K562 (cell line): ENCODE measurements around the gene TIMM17A. TPM values are rescaled to one million over a fixed set of nuclear protein-coding genes. Genes with fewer than 3 reads are reported as not detected.

Source experiments
- CTCF ChIP-seq, 3 experiments: IDR thresholded peaks in 2 of 3; conservative IDR thresholded peaks in 1 of 3; 2 replicates each; pipeline ENCODE4 v1.5.1; 2011 to 2012; ENCODE audit warnings: low read length in 3 of 3, mild to moderate bottlenecking in 3 of 3, control low read depth in 2 of 3, improper control_type of control experiment in 1 of 3, inconsistent platforms in 1 of 3, low read depth in 1 of 3, mixed read lengths in 1 of 3, moderate library complexity in 1 of 3; ENCODE audit not compliant: insufficient read depth in 2 of 3
- FOXM1 ChIP-seq, 2 experiments: fragments of 450-650 bp in 1 of 2; sonication (generic) in 1 of 2; formaldehyde crosslinking in 1 of 2; IDR thresholded peaks; 2 replicates each; pipeline versions ENCODE4 v1.6.1 to v1.9.0; 2017 to 2022; ENCODE audit warnings: low read depth in 2 of 2, mild to moderate bottlenecking in 2 of 2, missing genetic modification reagents in 1 of 2, moderate library complexity in 1 of 2
- HMGN3 ChIP-seq: IDR thresholded peaks from 2 replicates; pipeline ENCODE4 v1.6.1; 2011; ENCODE audit warnings: borderline replicate concordance, low read depth, mild to moderate bottlenecking, mixed read lengths, low read length; ENCODE audit not compliant: insufficient read length; ENCODE audit errors: extremely low read depth
- KDM5B ChIP-seq: fragments of 200-600 bp; sonication (generic); IDR thresholded peaks from 2 replicates; pipeline ENCODE4 v1.6.1; 2012; ENCODE audit warnings: low read depth, mild to moderate bottlenecking, moderate library complexity, low read length, control low read depth, inconsistent platforms; ENCODE audit not compliant: insufficient replicate concordance
- MLLT1 ChIP-seq, 2 experiments: fragments of 450-650 bp; IDR thresholded peaks; 2 replicates each; pipeline ENCODE4 v1.6.1; 2016
- NRF1 ChIP-seq, 2 experiments: fragments of 450-650 bp; IDR thresholded peaks in 1 of 2; conservative IDR thresholded peaks in 1 of 2; 2 replicates each; pipeline ENCODE4 v1.6.1; 2014; ENCODE audit warnings: mild to moderate bottlenecking in 2 of 2
- POLR2A ChIP-seq: fragments of 450-650 bp; conservative IDR thresholded peaks from 2 replicates; pipeline ENCODE4 v1.6.1; 2016
- PRDM10 ChIP-seq: fragments of 450-650 bp; IDR thresholded peaks from 2 replicates; pipeline ENCODE4 v1.6.1; 2018; ENCODE audit not compliant: partially characterized antibody
- RBBP5 ChIP-seq: fragments of 200-600 bp; sonication (generic); IDR thresholded peaks from 2 replicates; pipeline ENCODE4 v1.6.1; 2012; ENCODE audit warnings: borderline replicate concordance, mild to moderate bottlenecking, low read length, control low read depth, inconsistent platforms; ENCODE audit not compliant: insufficient read depth, poor library complexity, severe bottlenecking
- SOX6 ChIP-seq: fragments of 450-650 bp; IDR thresholded peaks from 2 replicates; pipeline ENCODE4 v1.6.1; 2014; ENCODE audit warnings: mild to moderate bottlenecking
- SREBF2 ChIP-seq: sonication (generic); formaldehyde crosslinking; IDR thresholded peaks from 2 replicates; pipeline ENCODE4 v1.4.0; 2020; ENCODE audit warnings: mild to moderate bottlenecking, missing genetic modification reagents
- TAF7 ChIP-seq: fragments of 450-650 bp; IDR thresholded peaks from 2 replicates; pipeline ENCODE4 v1.6.1; 2016; ENCODE audit warnings: missing genetic modification characterization, missing compliant biosample characterization
- ZBTB5 ChIP-seq: fragments of 450-650 bp; IDR thresholded peaks from 2 replicates; pipeline ENCODE4 v1.6.1; 2017; ENCODE audit warnings: antibody characterized with exemption
- ZNF644 ChIP-seq: fragments of 200-800 bp; sonication (Bioruptor generic); IDR thresholded peaks from 2 replicates; pipeline ENCODE4 v1.6.1; 2016; ENCODE audit warnings: low read depth, missing genetic modification characterization, missing compliant biosample characterization
- ZNF766 ChIP-seq: fragments of 200-800 bp; sonication (Bioruptor generic); conservative IDR thresholded peaks from 2 replicates; pipeline ENCODE4 v1.6.1; 2016; ENCODE audit warnings: missing genetic modification characterization, missing compliant biosample characterization
- ZNF79 ChIP-seq: fragments of 250-450 bp; sonication (Bioruptor Pico); IDR thresholded peaks from 2 replicates; pipeline ENCODE4 v1.4.0; 2020; ENCODE audit warnings: low read depth, mild to moderate bottlenecking, moderate library complexity
- polyA plus RNA-seq, 8 experiments: library from polyadenylated mRNA; depleted of rRNA in 4 of 8; stranded (reverse) in 5 of 8; unstranded in 3 of 8; fragments of >200 nt; fragmentation: Nextera tagmentation in 2 of 8; fragmentation: Illumina TruSeq in 1 of 8; extraction: Ambion mirVana in 2 of 8; extraction: Trizol in 1 of 8; gene quantifications; 2 replicates each; pipeline versions ENCODE4 v1.2.1 to v1.2.3, GENCODE V29; 2011 to 2014; ENCODE audit warnings: inconsistent platforms in 1 of 8, missing spikeins in 1 of 8
- total RNA-seq, 7 experiments: library from RNA; depleted of rRNA in 6 of 7; stranded (reverse); fragments of >200 nt in 6 of 7; fragmentation: Illumina TruSeq in 2 of 7; extraction: Trizol in 2 of 7; gene quantifications; 2 replicates each; pipeline versions ENCODE4 v1.2.1 to v1.2.3, GENCODE V29; 2011 to 2021; ENCODE audit warnings: low replicate concordance in 1 of 7

Gene TIMM17A
- total and polyA plus RNA-seq, 9 of the 15 experiments (the other 6 are each of a cell fraction or from before 2014, with no cell fraction given) = 116 to 744 (median 180) TPM

- TF ChIP-seq NRF1 (conservative IDR thresholded peaks at IDR 0.05 in 1 of 2, IDR thresholded peaks at IDR 0.05 in 1 of 2) (peak; percentile 23 to 53; a peak in 3 of 4 replicates), RBBP5 (peak; percentile 58), POLR2A (no peak), FOXM1 (IDR thresholded peaks at IDR 0.05; ENCODE audit: low read depth) (no peak), FOXM1 (CRISPR knock-in tag; IDR thresholded peaks at IDR 0.05; ENCODE audit: low read depth) (no peak), MLLT1 (IDR thresholded peaks at IDR 0.05) (no peak), ZNF79 (CRISPR knock-in tag) (no peak), ZNF766 (CRISPR knock-in tag) (0 out of 2 replicates have a peak, but pooled peaks have one; percentile 43), KDM5B (no peak), ZNF644 (no peak), HMGN3 (peak; percentile 25), ZBTB5 (no peak), PRDM10 (no peak), SOX6 (peak; percentile 37; the same call in 1 of the 2 replicates), CTCF (IDR thresholded peaks at IDR 0.05 in 2 of 3, conservative IDR thresholded peaks at IDR 0.05 in 1 of 3; ENCODE audit: insufficient read depth in 2 of 3, low read depth in 1 of 3, low read length in 3 of 3) (peak in 1 of 3 experiments; percentile 30; a peak in 2 of 6 replicates), SREBF2 (CRISPR knock-in tag) (no peak), TAF7 (tag) (peak; percentile 53; the same call in 1 of the 2 replicates)
Observed at GRCh38 chr1:201916649-201917249, 38.6 kb upstream of the TIMM17A start (continued).
